Stimulated activated CD4-positive, alpha-beta T cell treated with anti-CD3 and anti-CD28 coated beads, TNF-alpha, amount 100 ng/mL, for 24 hours (primary cell): ENCODE data around the gene WDR93.

Experiments
- DNase-seq, 3 experiments: peaks; one replicate each; pipeline ENCODE4 v3.0.0-alpha.2; 2020; ENCODE audit warnings: low read depth in 3 of 3

The WDR93 gene

GRCh38 chr15:89662893-89663626 lies 27.6 kb upstream of the WDR93 start:
- DNase-seq, result no peak

GRCh38 chr15:89664441-89665350 lies 25.9 kb upstream of the WDR93 start:
- no peak for DNase-seq

- DNase-seq, result peak in 1 of 3 experiments; percentile 9
These were observed 25.0 kb upstream of the WDR93 start for GRCh38 chr15:89665449-89666181.

GRCh38 chr15:89666184-89666857 lies 24.3 kb upstream of the WDR93 start:
- DNase-seq, result no peak

- no peak for DNase-seq
These were observed 23.5 kb upstream of the WDR93 start for GRCh38 chr15:89666858-89667705.

- no peak for DNase-seq
These were observed 23.0 kb upstream of the WDR93 start for GRCh38 chr15:89667706-89667960.

- no peak for DNase-seq
These were observed 22.4 kb upstream of the WDR93 start for GRCh38 chr15:89668171-89668570.

GRCh38 chr15:89669309-89669865 lies 21.2 kb upstream of the WDR93 start:
- DNase-seq, result no peak

- no peak for DNase-seq
These were observed 20.7 kb upstream of the WDR93 start for GRCh38 chr15:89669941-89670340.

GRCh38 chr15:89670971-89671560 lies 19.5 kb upstream of the WDR93 start:
- DNase-seq, result no peak

- no peak for DNase-seq
These were observed 18.9 kb upstream of the WDR93 start for GRCh38 chr15:89671687-89672086.

GRCh38 chr15:89672221-89673164 lies 18.1 kb upstream of the WDR93 start:
- no peak for DNase-seq

GRCh38 chr15:89673165-89673512 lies 17.5 kb upstream of the WDR93 start:
- DNase-seq, result peak in 1 of 3 experiments; percentile 24

GRCh38 chr15:89674526-89674925 lies 16.1 kb upstream of the WDR93 start:
- no peak for DNase-seq

GRCh38 chr15:89675606-89676005 lies 15.0 kb upstream of the WDR93 start:
- DNase-seq, result no peak

GRCh38 chr15:89677381-89677780 lies 13.2 kb upstream of the WDR93 start:
- no peak for DNase-seq

GRCh38 chr15:89679212-89679611 lies 11.4 kb upstream of the WDR93 start, which contains the start of gene PLIN1:
PLIN1 (minus strand) TSS chr15:89679367; CDS start chr15:89677489, 1,878 bp downstream.
- DNase-seq, result no peak

- DNase-seq, result no peak
These were observed 10.2 kb upstream of the WDR93 start for GRCh38 chr15:89680282-89680873.

- DNase-seq, result no peak
These were observed 9.5 kb upstream of the WDR93 start for GRCh38 chr15:89681146-89681545.
